HepG2 (cell line): Measurements from ENCODE around the gene CORO7. TPM values are rescaled to one million over a fixed set of nuclear protein-coding genes. Genes with fewer than 3 reads are reported as not detected.

Source experiments
- ATAC-seq: fragments of 200-7000 bp; cut with Tn5 transposase; 3 replicates; pipeline ENCODE4 v1.9.1; 2020; ENCODE audit warnings: mild to moderate bottlenecking, moderate library complexity
- BruUV-seq: library from RNA; stranded (reverse); fragments of 400-500 nt; replicated peaks from 2 replicates; lab custom pipeline; 2021; lab: Mats Ljungman, UMichigan
- CTCF ChIA-PET: fragments of 300-600 bp; formaldehyde crosslinking; extraction: SDS; loops from one replicate; lab custom pipeline; 2021; ENCODE audit warnings: low total read pairs, inconsistent platforms, low intra/inter-chr PET ratio; lab: Yijun Ruan, JAX
- POLR2A ChIA-PET: fragments of 350-600 bp; sonication (Branson Sonifier 250); formaldehyde crosslinking; loops from one replicate; lab custom pipeline; 2020; ENCODE audit warnings: antibody characterized with exemption, inconsistent platforms; lab: Yijun Ruan, JAX
- DNase-seq: peaks from one replicate; pipeline ENCODE4 v3.0.0-alpha.2; 2015; ENCODE audit warnings: low spot score
- FAIRE-seq: peaks from 3 replicates; lab custom pipeline; 2011; peaks lifted over from hg19 to GRCh38; lab: Jason Lieb, UNC
- H2AFZ ChIP-seq: one replicate; pipeline ENCODE4 v1.6.1; 2011; ENCODE audit warnings: low read length, inconsistent platforms
- H3K27ac ChIP-seq: fragments of 300-600 bp; 3 replicates; pipeline ENCODE4 v1.8.0; 2011; ENCODE audit warnings: mixed run types, mild to moderate bottlenecking, mixed read lengths, low read length, inconsistent platforms; ENCODE audit not compliant: insufficient read depth; ENCODE audit errors: extremely low read length
- H3K27me3 ChIP-seq, 2 experiments: fragments of 200-600 bp in 1 of 2; 2 replicates in 1 of 2; 3 replicates in 1 of 2; pipeline versions ENCODE4 v1.6.0 to v1.8.0; 2011; ENCODE audit warnings: low read length in 2 of 2, mild to moderate bottlenecking in 2 of 2, moderate library complexity in 2 of 2, inconsistent platforms in 1 of 2; ENCODE audit not compliant: insufficient read depth in 2 of 2, control insufficient read depth in 1 of 2
- H3K36me3 ChIP-seq, 2 experiments: fragments of 200-600 bp in 1 of 2; replicated peaks in 1 of 2; 2 replicates in 1 of 2; 3 replicates in 1 of 2; pipeline versions ENCODE4 v1.5.1 to v1.8.0; 2011; ENCODE audit warnings: low read length in 2 of 2, inconsistent platforms in 1 of 2; ENCODE audit not compliant: insufficient read depth in 2 of 2, control insufficient read depth in 1 of 2
- H3K4me1 ChIP-seq: 2 replicates; pipeline ENCODE4 v1.5.1; 2012; ENCODE audit warnings: low read length, inconsistent platforms; ENCODE audit not compliant: insufficient read depth
- H3K4me2 ChIP-seq: 2 replicates; pipeline ENCODE4 v1.6.0; 2011; ENCODE audit warnings: low read depth, low read length, inconsistent platforms
- H3K4me3 ChIP-seq, 3 experiments: fragments of 200-600 bp in 1 of 3; sonication (generic), shearing (Covaris generic) in 1 of 3; replicated peaks in 1 of 3; 2 replicates each; pipeline ENCODE4 v1.5.1; 2011 to 2016; ENCODE audit warnings: low read length in 3 of 3, inconsistent platforms in 2 of 3, low read depth in 2 of 3, mild to moderate bottlenecking in 2 of 3, control low read depth in 1 of 3, mixed read lengths in 1 of 3; ENCODE audit not compliant: insufficient read depth in 1 of 3
- H3K79me2 ChIP-seq: one replicate; pipeline ENCODE4 v1.6.1; 2011; ENCODE audit warnings: low read length, inconsistent platforms; ENCODE audit not compliant: insufficient read depth
- H3K9ac ChIP-seq: 2 replicates; pipeline ENCODE4 v1.6.0; 2011; ENCODE audit warnings: mild to moderate bottlenecking, low read depth, low read length, inconsistent platforms; ENCODE audit not compliant: insufficient read depth
- H3K9me3 ChIP-seq: 2 replicates; pipeline ENCODE4 v1.5.1; 2012; ENCODE audit warnings: mild to moderate bottlenecking, low read length
- H4K20me1 ChIP-seq: 2 replicates; pipeline ENCODE4 v1.6.0; 2011; ENCODE audit warnings: inconsistent platforms, mild to moderate bottlenecking, low read length, moderate library complexity; ENCODE audit not compliant: insufficient read depth
- ARID5B ChIP-seq: IDR thresholded peaks from 2 replicates; pipeline ENCODE4 v1.4.0; 2020; ENCODE audit warnings: mild to moderate bottlenecking, missing genetic modification reagents
- ETV5 ChIP-seq: IDR thresholded peaks from 2 replicates; pipeline ENCODE4 v1.6.1; 2018; ENCODE audit warnings: missing biosample characterization, missing genetic modification reagents, inconsistent platforms, borderline replicate concordance
- HNRNPL ChIP-seq: fragments of 200-400 bp; formaldehyde crosslinking; IDR thresholded peaks from 2 replicates; pipeline ENCODE4 v1.6.1; 2017; ENCODE audit warnings: mild to moderate bottlenecking, low read depth, low read length
- HNRNPLL ChIP-seq: fragments of 200-400 bp; formaldehyde crosslinking; IDR thresholded peaks from 2 replicates; pipeline ENCODE4 v1.6.1; 2017; ENCODE audit warnings: mild to moderate bottlenecking, low read depth, low read length; ENCODE audit not compliant: poor library complexity, severe bottlenecking
- MED1 ChIP-seq: sonication (generic); formaldehyde crosslinking; IDR thresholded peaks from 2 replicates; pipeline ENCODE4 v1.4.0; 2020; ENCODE audit warnings: missing genetic modification reagents
- MYC ChIP-seq: sonication (generic); formaldehyde crosslinking; IDR thresholded peaks from 2 replicates; pipeline ENCODE4 v1.9.0; 2021; ENCODE audit warnings: missing genetic modification reagents, borderline replicate concordance
- POLR2AphosphoS2 ChIP-seq: IDR thresholded peaks from 2 replicates; pipeline ENCODE4 v1.6.1; 2011; ENCODE audit warnings: low read depth, low read length, improper control_type of control experiment
- POLR2G ChIP-seq: fragments of 200-400 bp; formaldehyde crosslinking; IDR thresholded peaks from 2 replicates; pipeline ENCODE4 v1.6.1; 2018; ENCODE audit warnings: mild to moderate bottlenecking, low read depth, low read length, moderate library complexity
- RELA ChIP-seq: sonication (generic); formaldehyde crosslinking; IDR thresholded peaks from 2 replicates; pipeline ENCODE4 v1.4.0; 2020; ENCODE audit warnings: missing genetic modification reagents
- SKI ChIP-seq: fragments of 450-650 bp; IDR thresholded peaks from one replicate; pipeline ENCODE4 v1.6.1; 2018; ENCODE audit warnings: mild to moderate bottlenecking; ENCODE audit not compliant: partially characterized antibody
- YEATS4 ChIP-seq: sonication (generic); formaldehyde crosslinking; IDR thresholded peaks from 2 replicates; pipeline ENCODE4 v1.4.0; 2020; ENCODE audit warnings: missing genetic modification reagents, borderline replicate concordance
- ZNF616 ChIP-seq: sonication (generic); formaldehyde crosslinking; IDR thresholded peaks from 2 replicates; pipeline ENCODE4 v1.5.0; 2020; ENCODE audit warnings: low read depth, mild to moderate bottlenecking, missing genetic modification reagents
- ZNF740 ChIP-seq: sonication (generic); formaldehyde crosslinking; IDR thresholded peaks from 2 replicates; pipeline ENCODE4 v1.4.0; 2020; ENCODE audit warnings: missing genetic modification reagents
- ZSCAN21 ChIP-seq: sonication (generic); formaldehyde crosslinking; IDR thresholded peaks from 2 replicates; pipeline ENCODE4 v1.8.0; 2022; ENCODE audit warnings: mild to moderate bottlenecking, missing genetic modification reagents, moderate library complexity, borderline replicate concordance
- WGBS: methylation state at CpG from one replicate; pipeline ENCODE4 v1.1.6; 2017; ENCODE audit warnings: low lambda C conversion rate; 5-methylcytosine and 5-hydroxymethylcytosine counted together
- in situ Hi-C: cut with HindIII; loops from 2 replicates; pipeline ENCODE4 v1.10.0; 2017; ENCODE audit warnings: low pct_unique_long_range_greater_than_20kb; ENCODE audit not compliant: extremely low pct_ligation_motif_present
- intact Hi-C: fragments of 100-400 bp; cut with micrococcal nuclease; formaldehyde crosslinking; loops from one replicate; pipeline ENCODE4 v1.10.0; 2022; ENCODE audit not compliant: unreplicated experiment
- polyA plus RNA-seq, 8 experiments: library from polyadenylated mRNA; depleted of rRNA in 3 of 8; stranded (reverse) in 7 of 8; unstranded in 1 of 8; fragments of >200 nt; fragmentation: Illumina TruSeq in 4 of 8; extraction: Trizol in 4 of 8; gene quantifications; 2 replicates each; pipeline versions ENCODE4 v1.2.1 to v1.2.3, GENCODE V29; 2011 to 2016; ENCODE audit warnings: low read depth in 4 of 8, missing spikeins in 1 of 8, mixed read lengths in 1 of 8; ENCODE audit not compliant: insufficient read depth in 1 of 8
- total RNA-seq, 5 experiments: library from RNA; depleted of rRNA; stranded (reverse); fragments of >200 nt; fragmentation: Illumina TruSeq; extraction: Trizol; gene quantifications; 2 replicates each; pipeline ENCODE4 v1.2.3, GENCODE V29; 2016; ENCODE audit warnings: low read depth in 1 of 5
- TF ChIP-seq, protein P1 (sequence below): sonication (generic); formaldehyde crosslinking; conservative IDR thresholded peaks from 2 replicates; pipeline ENCODE4 v1.4.0; 2020; ENCODE audit warnings: missing genetic modification reagents

CORO7 gene
- total and polyA plus RNA-seq, 2 of the 13 experiments (the other 11 are each of a cell fraction or from before 2014, with no cell fraction given) = 9.9 to 14.3 TPM

DNA sequence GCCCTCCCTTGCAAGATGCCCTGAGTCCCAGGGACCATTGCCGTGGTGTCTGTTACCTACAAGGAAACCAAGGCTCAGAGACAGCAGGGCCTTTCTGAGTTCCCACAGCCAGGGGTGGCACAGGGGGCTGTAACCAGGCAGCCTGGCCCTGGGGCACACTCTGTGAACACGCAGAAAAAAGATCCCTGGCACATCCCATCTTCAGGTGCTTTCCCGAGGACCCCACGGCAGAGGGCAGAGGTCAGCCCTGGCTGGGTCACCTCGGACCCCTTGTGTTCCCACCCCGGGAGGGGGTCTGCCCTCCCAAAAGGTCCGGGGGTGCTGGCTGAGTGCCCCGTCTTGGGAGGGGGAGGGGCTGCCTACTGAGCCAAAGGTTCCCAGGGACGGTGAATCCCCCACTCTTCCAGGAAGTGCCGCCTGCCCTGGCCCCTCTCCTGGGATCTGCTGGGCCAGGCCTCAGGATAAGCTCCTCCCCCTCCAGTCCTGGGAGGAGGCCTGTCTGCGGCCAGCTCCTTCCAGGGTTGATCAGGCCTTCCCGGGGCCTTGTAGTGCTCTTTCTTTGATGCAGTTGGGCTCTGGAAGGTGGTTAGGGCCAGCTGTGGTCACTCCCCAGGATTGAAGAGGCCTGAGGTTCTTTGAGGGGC, 92.4 kb downstream of the CORO7 start (continued):
- TF ChIP-seq ARID5B (0 out of 2 replicates have a peak, but pooled peaks have one; percentile 6), ETV5 (peak; percentile 34; the same call in 1 of the 2 replicates), POLR2G (peak; percentile 34; the same call in 1 of the 2 replicates)

DNA sequence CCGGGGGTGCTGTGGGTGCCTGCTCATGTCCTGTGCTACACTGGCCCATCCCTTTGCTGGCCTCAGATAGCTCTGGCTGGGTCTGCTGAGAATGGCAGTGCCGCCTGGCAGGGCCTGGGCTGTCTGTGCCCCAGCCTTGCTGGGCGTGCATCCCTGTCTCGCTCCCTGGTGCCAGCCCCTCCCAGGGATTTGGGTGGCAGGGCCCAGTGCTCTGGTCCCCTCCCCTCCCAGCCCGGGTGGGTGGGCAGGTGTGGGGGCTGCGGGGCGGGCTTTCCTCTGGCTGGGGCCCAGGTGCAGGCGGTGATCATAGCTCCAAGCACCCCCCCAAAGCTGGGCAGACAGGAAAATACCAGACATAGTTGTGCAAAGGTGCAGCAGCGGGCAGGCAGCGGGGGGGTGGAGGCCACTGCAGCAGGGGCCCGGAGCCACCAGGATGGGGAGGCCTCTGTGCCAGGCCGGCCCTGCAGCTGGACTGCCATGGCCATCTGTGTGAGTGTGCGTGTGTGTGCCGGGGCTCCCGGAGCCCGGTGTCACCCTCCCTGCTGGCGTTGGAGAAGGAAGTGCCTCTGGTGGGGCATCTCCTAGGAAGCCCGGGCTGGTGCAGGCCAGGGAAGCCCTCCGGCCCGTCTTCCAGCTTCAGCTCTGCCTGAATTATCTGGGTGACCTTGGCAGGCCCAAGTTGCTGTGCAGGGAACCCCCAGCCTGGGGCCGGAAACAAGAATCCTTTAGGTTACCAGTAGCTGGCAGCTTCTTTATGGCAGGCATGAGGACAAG, 93.1 kb downstream of the CORO7 start:
- ChIA-PET POLR2A (interaction anchor here (1.0 to 2.5 kb wide), 7 partner anchors 9 to 69 kb away, joined by 3 to 11 read pairs (median 6); partner anchors contain the start of gene TFAP4), CTCF (no interaction called here)
- H3K4me1 ChIP-seq = peaks cover 75% of the 10 kb centered on the region
- H3K4me2 ChIP-seq = peak overlapping the region; percentile 95
- no peak for FAIRE-seq
- H3K27me3 ChIP-seq = peaks cover 0 to 38% of the 10 kb centered on the region in 2 experiments; a peak in 2 of 5 replicates
- in situ Hi-C loops = loop anchor here (5.0 to 10.0 kb wide), 2 partner anchors 48 to 116 kb away; partner anchors contain the start of gene TFAP4
- no peak overlapping the region for H3K27ac ChIP-seq
- no peaks in the 10 kb centered on the region for H3K36me3 ChIP-seq
- peak; percentile 22 for ATAC-seq
- H3K79me2 ChIP-seq = no peaks in the 10 kb centered on the region
- H3K9me3 ChIP-seq = no peaks in the 10 kb centered on the region
- no peak overlapping the region for H2AFZ ChIP-seq
- no peak for DNase-seq
- no peaks in the 10 kb centered on the region for H4K20me1 ChIP-seq
- no CpG with 5 or more reads among the region's 21 CpGs for WGBS
- H3K4me3 ChIP-seq = peak overlapping the region; percentile 42 to 70 (median 51); a peak in 5 of 6 replicates
- intact Hi-C loops = no loop called here
- no TSS peak for BruUV-seq
- peak overlapping the region; percentile 66; the same call in 1 of the 2 replicates for H3K9ac ChIP-seq
- TF ChIP-seq HNRNPLL (no peak), RELA (CRISPR knock-in tag) (no peak), YEATS4 (CRISPR knock-in tag) (peak; percentile 26; the same call in 1 of the 2 replicates), MED1 (CRISPR knock-in tag) (0 out of 2 replicates have a peak, but pooled peaks have one; percentile 14), ZNF740 (peak; percentile 55; the same call in 1 of the 2 replicates), HNRNPL (peak; percentile 84), ZSCAN21 (peak; percentile 32; the same call in 1 of the 2 replicates), POLR2AphosphoS2 (no peak), SKI (peak; percentile 13), MYC (0 out of 2 replicates have a peak, but pooled peaks have one; percentile 13), ZNF616 (CRISPR knock-in tag) (no peak)
- TF ChIP-seq, protein P1, sequence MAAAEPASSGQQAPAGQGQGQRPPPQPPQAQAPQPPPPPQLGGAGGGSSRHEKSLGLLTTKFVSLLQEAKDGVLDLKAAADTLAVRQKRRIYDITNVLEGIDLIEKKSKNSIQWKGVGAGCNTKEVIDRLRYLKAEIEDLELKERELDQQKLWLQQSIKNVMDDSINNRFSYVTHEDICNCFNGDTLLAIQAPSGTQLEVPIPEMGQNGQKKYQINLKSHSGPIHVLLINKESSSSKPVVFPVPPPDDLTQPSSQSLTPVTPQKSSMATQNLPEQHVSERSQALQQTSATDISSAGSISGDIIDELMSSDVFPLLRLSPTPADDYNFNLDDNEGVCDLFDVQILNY (CRISPR knock-in tag) = no peak
